PC-9 (cell line): Measurements from ENCODE around the gene LCN6. TPM values are rescaled to one million over a fixed set of nuclear protein-coding genes. Genes with fewer than 3 reads are reported as not detected.

Source experiments
- BruUV-seq: library from RNA; stranded (reverse); fragments of 400-500 nt; replicated peaks from 2 replicates; lab custom pipeline; 2021; lab: Mats Ljungman, UMichigan
- CTCF ChIA-PET: fragments of 300-600 bp; sonication (Branson Sonifier 250); formaldehyde crosslinking; loops from one replicate; lab custom pipeline; 2022; ENCODE audit warnings: antibody characterized with exemption; lab: Charles Lee
- POLR2A ChIA-PET: fragments of 300-600 bp; sonication (Branson Sonifier 250); formaldehyde crosslinking; loops from one replicate; lab custom pipeline; 2022; ENCODE audit warnings: antibody characterized with exemption; ENCODE audit not compliant: unreplicated experiment; lab: Charles Lee
- DNase-seq, 2 experiments: peaks; one replicate each; pipeline versions ENCODE4 v3.0.0 to v3.0.0-alpha.2; 2015 to 2022; ENCODE audit warnings: mixed read lengths in 1 of 2
- H2AFZ ChIP-seq: fragments of 200-600 bp; sonication (generic); 2 replicates; pipeline ENCODE4 v1.8.1; 2017; ENCODE audit warnings: antibody characterized with exemption
- H3F3A ChIP-seq: fragments of 200-600 bp; sonication (generic); 2 replicates; pipeline ENCODE4 v1.8.1; 2017; ENCODE audit warnings: antibody characterized with exemption, mild to moderate bottlenecking, low read depth; ENCODE audit not compliant: insufficient read depth
- H3K27ac ChIP-seq: fragments of 200-600 bp; sonication (generic); 2 replicates; pipeline ENCODE4 v1.6.1; 2016; ENCODE audit warnings: mixed run types
- H3K27me3 ChIP-seq: fragments of 200-600 bp; sonication (generic); 2 replicates; pipeline ENCODE4 v1.6.1; 2016; ENCODE audit warnings: low read depth, mixed run types; ENCODE audit not compliant: insufficient read depth
- H3K36me3 ChIP-seq: fragments of 200-600 bp; sonication (generic); 2 replicates; pipeline ENCODE4 v1.6.1; 2016; ENCODE audit warnings: low read depth, mixed run types
- H3K4me1 ChIP-seq: fragments of 200-600 bp; sonication (generic); replicated peaks from 2 replicates; pipeline ENCODE4 v1.6.1; 2016; ENCODE audit warnings: mixed run types; ENCODE audit not compliant: insufficient read depth
- H3K4me2 ChIP-seq: fragments of 200-600 bp; sonication (generic); 2 replicates; pipeline ENCODE4 v1.6.1; 2017; ENCODE audit warnings: mixed run types
- H3K4me3 ChIP-seq: fragments of 200-600 bp; sonication (generic); 2 replicates; pipeline ENCODE4 v1.6.1; 2016; ENCODE audit warnings: mixed run types
- H3K79me2 ChIP-seq: fragments of 200-600 bp; sonication (generic); 2 replicates; pipeline ENCODE4 v1.6.1; 2017; ENCODE audit warnings: low read depth, mixed run types
- H3K9me2 ChIP-seq: fragments of 200-600 bp; sonication (generic); 2 replicates; pipeline ENCODE4 v1.8.1; 2017; ENCODE audit warnings: mild to moderate bottlenecking; ENCODE audit not compliant: insufficient read depth
- H3K9me3 ChIP-seq: fragments of 200-600 bp; sonication (generic); 2 replicates; pipeline ENCODE4 v1.8.1; 2016; ENCODE audit warnings: low read depth; ENCODE audit not compliant: insufficient read depth
- H4K20me1 ChIP-seq: fragments of 200-600 bp; sonication (generic); 2 replicates; pipeline ENCODE4 v1.8.1; 2017; ENCODE audit not compliant: insufficient read depth
- CTCF ChIP-seq: fragments of 200-600 bp; sonication (generic); conservative IDR thresholded peaks from 2 replicates; pipeline ENCODE4 v1.6.1; 2017; ENCODE audit warnings: mixed run types, antibody characterized with exemption, mild to moderate bottlenecking, moderate library complexity
- EZH2 ChIP-seq: fragments of 200-600 bp; sonication (generic); IDR thresholded peaks from 2 replicates; pipeline ENCODE4 v1.8.0; 2017; ENCODE audit warnings: antibody characterized with exemption, low read depth
- intact Hi-C: fragments of 100-400 bp; cut with micrococcal nuclease; formaldehyde crosslinking; loops from one replicate; pipeline ENCODE4 v1.10.0; 2022; ENCODE audit not compliant: unreplicated experiment
- total RNA-seq: library from RNA; stranded (reverse); gene quantifications from 2 replicates; pipeline ENCODE4 v1.2.3, GENCODE V29; 2021

LCN6 gene
- total RNA-seq, 1 experiment from 2014 or later = not detected

DNA sequence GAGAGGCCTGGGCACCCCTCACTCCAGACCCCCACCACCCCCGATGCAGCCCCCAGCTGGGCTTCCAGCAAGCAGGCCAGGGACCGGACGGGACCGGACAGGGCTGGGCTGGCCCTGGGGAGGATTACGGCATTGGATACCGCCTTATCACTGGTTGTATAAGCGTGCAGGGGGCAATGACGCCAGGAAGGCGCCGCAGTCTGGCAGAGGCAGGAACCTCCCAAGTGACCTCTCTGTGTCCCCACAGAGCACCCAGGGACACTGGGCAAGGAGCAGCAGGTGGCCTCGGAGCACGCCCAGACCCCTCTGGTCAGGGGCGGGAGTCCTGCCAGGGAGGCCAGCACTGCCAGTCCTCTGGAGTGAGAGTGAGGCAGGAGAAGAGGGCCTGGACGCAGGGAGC is 16.7 kb upstream of the LCN6 start:
- Histone ChIP-seq H3K4me2 (no peak overlapping the region), H3K36me3 (no peaks in the 10 kb centered on the region), H3F3A (peaks cover 23% of the 10 kb centered on the region; the same call in 1 of the 2 replicates), H3K4me3 (no peak overlapping the region), H3K79me2 (no peaks in the 10 kb centered on the region), H3K27me3 (peaks cover 4% of the 10 kb centered on the region; the same call in 1 of the 2 replicates), H3K9me2 (no peaks in the 10 kb centered on the region), H3K9me3 (no peaks in the 10 kb centered on the region), H3K27ac (no peak overlapping the region), H3K4me1 (peaks cover 6% of the 10 kb centered on the region), H2AFZ (no peak overlapping the region), H4K20me1 (no peaks in the 10 kb centered on the region)
- no peak for DNase-seq
- no TSS peak for BruUV-seq
- ChIA-PET POLR2A (interaction anchor here (0.8 kb wide), 1 partner anchor 231 kb away, joined by 3 read pairs; the partner anchor contains the start of gene CLIC3), CTCF (no interaction called here)
- TF ChIP-seq CTCF (no peak), EZH2 (no peak)
- intact Hi-C loops = no loop called here

DNA sequence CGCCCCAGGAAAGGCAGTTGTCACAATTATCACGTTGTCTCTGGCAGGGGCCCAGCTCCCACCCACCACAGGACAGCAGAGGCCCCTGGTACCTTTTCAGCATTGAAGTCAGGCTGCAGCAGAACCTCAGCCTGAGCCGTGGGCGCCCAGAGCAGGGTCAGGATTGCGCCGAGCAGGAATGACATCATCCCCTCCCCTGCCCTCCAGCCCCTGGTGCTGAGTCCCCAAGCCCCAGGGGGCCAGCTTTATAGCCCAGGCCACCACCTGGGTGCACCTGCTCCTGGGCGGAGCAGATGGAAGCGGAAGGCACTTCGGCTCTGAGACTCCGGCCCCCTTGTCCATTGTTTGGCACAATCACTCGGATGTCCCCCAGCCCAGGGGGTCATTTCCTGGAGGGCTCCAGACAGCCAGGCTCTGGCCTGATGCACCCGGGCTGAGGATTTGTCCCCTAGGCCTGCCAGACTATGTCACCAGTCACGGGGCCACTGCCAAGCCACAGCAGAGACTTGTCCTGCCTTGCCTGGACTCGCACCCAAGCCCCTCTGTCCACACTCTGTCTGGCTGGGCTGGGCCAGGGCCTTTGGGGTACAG is 16.1 kb upstream of the LCN6 start, which contains the start of gene LCN15:
Gene LCN15 (minus strand): TSS at position 218 of the 591 bp plus-strand sequence. CDS start 30 bp downstream, at position 188.
- TF ChIP-seq CTCF (no peak), EZH2 (no peak)
- H3K27me3 ChIP-seq = peaks cover 4% of the 10 kb centered on the region; the same call in 1 of the 2 replicates
- DNase-seq = no peak
- H3K36me3 ChIP-seq = no peaks in the 10 kb centered on the region
- H3K27ac ChIP-seq = no peak within 1 kb of the TSS
- H3K9me2 ChIP-seq = no peaks in the 10 kb centered on the region
- intact Hi-C loops = no loop called here
- no peak within 1 kb of the TSS for H3K4me3 ChIP-seq
- no peaks in the 10 kb centered on the region for H4K20me1 ChIP-seq
- ChIA-PET POLR2A (no interaction called here), CTCF (no interaction called here)
- 0 out of 2 replicates have a peak within 1 kb of the TSS, but pooled peaks have one; percentile 28 for H3K4me2 ChIP-seq
- peaks cover 23% of the 10 kb centered on the region; the same call in 1 of the 2 replicates for H3F3A ChIP-seq
- H2AFZ ChIP-seq = no peak within 1 kb of the TSS
- peaks cover 6% of the 10 kb centered on the region for H3K4me1 ChIP-seq
- no peaks in the 10 kb centered on the region for H3K9me3 ChIP-seq
- H3K79me2 ChIP-seq = no peaks in the 10 kb centered on the region
- no TSS peak for BruUV-seq

DNA sequence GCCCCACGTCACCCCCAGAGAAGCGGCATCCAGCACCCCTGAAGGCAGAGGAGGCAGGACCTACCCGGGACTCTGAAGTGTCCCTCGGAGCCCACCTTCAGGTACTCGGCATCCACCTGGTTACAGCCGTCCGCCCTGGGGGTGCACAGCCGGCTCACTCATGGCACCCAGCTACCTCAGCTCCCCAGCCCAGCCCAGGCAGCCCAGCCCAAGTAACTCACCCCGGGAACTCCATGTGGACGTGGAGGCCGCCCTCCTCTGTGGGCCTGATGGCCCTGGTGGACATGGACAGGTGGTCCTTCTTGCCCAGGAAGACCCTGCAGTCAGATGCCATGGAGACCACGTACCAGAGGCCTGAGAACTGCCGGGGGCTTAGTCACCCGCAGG is 15.3 kb upstream of the LCN6 start:
- CTCF ChIA-PET = interaction anchor here (0.6 kb wide), 2 partner anchors 12 to 85 kb away, joined by 3 to 4 read pairs; no protein-coding TSS in a partner anchor
- H3K4me1 ChIP-seq = peaks cover 6% of the 10 kb centered on the region
- no peak for TF ChIP-seq CTCF
- no peak for TF ChIP-seq EZH2
- peaks cover 23% of the 10 kb centered on the region; the same call in 1 of the 2 replicates for H3F3A ChIP-seq
- H3K27me3 ChIP-seq = peaks cover 4% of the 10 kb centered on the region; the same call in 1 of the 2 replicates
- no peaks in the 10 kb centered on the region for H4K20me1 ChIP-seq
- no peak for DNase-seq
- H3K9me3 ChIP-seq = no peaks in the 10 kb centered on the region
- H3K4me2 ChIP-seq = no peak overlapping the region
- no peaks in the 10 kb centered on the region for H3K9me2 ChIP-seq
- H3K27ac ChIP-seq = no peak overlapping the region
- POLR2A ChIA-PET = no interaction called here
- H2AFZ ChIP-seq = no peak overlapping the region
- H3K79me2 ChIP-seq = no peaks in the 10 kb centered on the region
- BruUV-seq = no TSS peak
- no peaks in the 10 kb centered on the region for H3K36me3 ChIP-seq
- H3K4me3 ChIP-seq = no peak overlapping the region
- intact Hi-C loops = no loop called here
